K562 (cell line): Measurements from ENCODE around the gene BRPF1. TPM values are rescaled to one million over a fixed set of nuclear protein-coding genes. Genes with fewer than 3 reads are reported as not detected.
A peak's percentile ranks its signal among the peaks of the same experiment; 100 is the strongest.

Source experiments
- ATAC-seq: fragments of 200-7000 bp; cut with Tn5 transposase; 3 replicates; pipeline ENCODE4 v1.9.1; 2020; ENCODE audit warnings: moderate library complexity
- BruUV-seq: library from RNA; stranded (reverse); fragments of 400-500 nt; replicated peaks from 2 replicates; lab custom pipeline; 2021; lab: Mats Ljungman, UMichigan
- CTCF ChIA-PET: fragments of 300-600 bp; formaldehyde crosslinking; extraction: SDS; loops from one replicate; lab custom pipeline; 2021; ENCODE audit warnings: low intra/inter-chr PET ratio; lab: Yijun Ruan, JAX
- POLR2A ChIA-PET: fragments of 300-600, 350-650 bp; sonication (Branson Sonifier 250); formaldehyde crosslinking; extraction: SDS; loops from one replicate; lab custom pipeline; 2021; ENCODE audit warnings: antibody characterized with exemption, inconsistent platforms; lab: Yijun Ruan, JAX
- DNase-seq, 4 experiments: peaks; one replicate each; pipeline versions ENCODE4 v3.0.0 to v3.0.0-alpha.2; 2011 to 2018; ENCODE audit warnings: low spot score in 3 of 4, mixed read lengths in 3 of 4; ENCODE audit errors: extremely low read depth in 1 of 4
- FAIRE-seq: peaks from 2 replicates; lab custom pipeline; 2011; peaks lifted over from hg19 to GRCh38; lab: Jason Lieb, UNC
- H2AFZ ChIP-seq: 2 replicates; pipeline ENCODE4 v1.6.0; 2011; ENCODE audit warnings: low read depth, low read length, control low read depth, inconsistent platforms
- H3K27ac ChIP-seq: fragments of 200-600 bp; 3 replicates; pipeline ENCODE4 v1.8.0; 2011; ENCODE audit warnings: low read depth, mild to moderate bottlenecking, control low read depth, inconsistent platforms, low read length, moderate library complexity, mixed read lengths; ENCODE audit errors: extremely low read depth
- H3K27me3 ChIP-seq, 2 experiments: fragments of 300-600 bp in 1 of 2; 2 replicates in 1 of 2; 3 replicates in 1 of 2; pipeline versions ENCODE4 v1.6.0 to v1.8.0; 2011; ENCODE audit warnings: inconsistent platforms in 2 of 2, low read length in 2 of 2, mild to moderate bottlenecking in 1 of 2, mixed read lengths in 1 of 2, moderate library complexity in 1 of 2; ENCODE audit not compliant: control insufficient read depth in 2 of 2, insufficient read depth in 2 of 2
- H3K36me3 ChIP-seq: fragments of 300-600 bp; 3 replicates; pipeline ENCODE4 v1.8.0; 2011; ENCODE audit warnings: mild to moderate bottlenecking, low read length, inconsistent platforms; ENCODE audit not compliant: control insufficient read depth, insufficient read depth
- H3K4me1 ChIP-seq, 2 experiments: fragments of 200-600 bp in 1 of 2; replicated peaks in 1 of 2; 2 replicates in 1 of 2; 3 replicates in 1 of 2; pipeline versions ENCODE4 v1.5.1 to v1.8.0; 2011; ENCODE audit warnings: inconsistent platforms in 2 of 2, low read length in 2 of 2, mild to moderate bottlenecking in 1 of 2, mixed read lengths in 1 of 2, moderate library complexity in 1 of 2; ENCODE audit not compliant: control insufficient read depth in 2 of 2, insufficient read depth in 2 of 2
- H3K4me2 ChIP-seq: 2 replicates; pipeline ENCODE4 v1.6.1; 2011; ENCODE audit warnings: low read length, control low read depth, inconsistent platforms, mixed read lengths; ENCODE audit not compliant: insufficient read depth
- H3K4me3 ChIP-seq: fragments of 200-600 bp; sonication (generic), shearing (Covaris generic); 2 replicates; pipeline ENCODE4 v1.5.1; 2016; ENCODE audit warnings: control low read depth, inconsistent platforms
- H3K79me2 ChIP-seq: fragments of 200-600 bp; 3 replicates; pipeline ENCODE4 v1.8.0; 2011; ENCODE audit warnings: low read length, inconsistent platforms; ENCODE audit not compliant: control insufficient read depth, insufficient read depth
- H3K9ac ChIP-seq, 2 experiments: 2 replicates each; pipeline versions ENCODE4 v1.6.0 to v1.6.1; 2011; ENCODE audit warnings: low read depth in 2 of 2, low read length in 2 of 2, control low read depth in 1 of 2, inconsistent platforms in 1 of 2, mild to moderate bottlenecking in 1 of 2, mixed read lengths in 1 of 2; ENCODE audit not compliant: insufficient read depth in 1 of 2
- H3K9me1 ChIP-seq: one replicate; pipeline ENCODE4 v1.6.0; 2011; ENCODE audit warnings: inconsistent platforms, mild to moderate bottlenecking, low read length, moderate library complexity; ENCODE audit not compliant: control insufficient read depth, insufficient read depth
- H3K9me3 ChIP-seq: replicated peaks from 2 replicates; pipeline ENCODE4 v1.5.1; 2011; ENCODE audit warnings: low read depth, low read length, inconsistent platforms; ENCODE audit not compliant: control insufficient read depth, insufficient read depth
- H4K20me1 ChIP-seq: replicated peaks from 2 replicates; pipeline ENCODE4 v1.6.1; 2011; ENCODE audit warnings: low read length, inconsistent platforms, mixed read lengths; ENCODE audit not compliant: control insufficient read depth, insufficient read depth
- AFF1 ChIP-seq, 2 experiments: fragments of 450-650 bp; IDR thresholded peaks; 2 replicates each; pipeline ENCODE4 v1.6.1; 2018; ENCODE audit warnings: mild to moderate bottlenecking in 2 of 2, low read depth in 1 of 2; ENCODE audit not compliant: partially characterized antibody in 2 of 2
- CTCF ChIP-seq, 3 experiments: IDR thresholded peaks in 2 of 3; conservative IDR thresholded peaks in 1 of 3; 2 replicates each; pipeline ENCODE4 v1.5.1; 2011 to 2012; ENCODE audit warnings: low read length in 3 of 3, mild to moderate bottlenecking in 3 of 3, control low read depth in 2 of 3, improper control_type of control experiment in 1 of 3, inconsistent platforms in 1 of 3, low read depth in 1 of 3, mixed read lengths in 1 of 3, moderate library complexity in 1 of 3; ENCODE audit not compliant: insufficient read depth in 2 of 3
- DMBX1 ChIP-seq: fragments of 250-450 bp; sonication (Bioruptor Pico); IDR thresholded peaks from 2 replicates; pipeline ENCODE4 v1.8.0; 2022; ENCODE audit warnings: inconsistent platforms, mild to moderate bottlenecking, moderate library complexity, borderline replicate concordance
- FIP1L1 ChIP-seq: fragments of 200-400 bp; formaldehyde crosslinking; IDR thresholded peaks from 2 replicates; pipeline ENCODE4 v1.6.1; 2018; ENCODE audit warnings: mild to moderate bottlenecking, low read depth, low read length; ENCODE audit not compliant: poor library complexity, severe bottlenecking
- HCFC1 ChIP-seq: IDR thresholded peaks from 2 replicates; pipeline ENCODE4 v1.6.1; 2012; ENCODE audit warnings: low read depth, low read length, improper control_type of control experiment
- KLF1 ChIP-seq: fragments of 450-650 bp; IDR thresholded peaks from 2 replicates; pipeline ENCODE4 v1.6.1; 2016; ENCODE audit warnings: missing genetic modification characterization, missing compliant biosample characterization
- LARP7 ChIP-seq: fragments of 450-650 bp; IDR thresholded peaks from 2 replicates; pipeline ENCODE4 v1.6.1; 2016
- MYNN ChIP-seq, 2 experiments: sonication (generic); formaldehyde crosslinking in 1 of 2; IDR thresholded peaks; 2 replicates each; pipeline versions ENCODE4 v1.5.0 to v1.6.1; 2016 to 2020; ENCODE audit warnings: antibody characterized with exemption in 1 of 2, missing genetic modification reagents in 1 of 2
- NFXL1 ChIP-seq: fragments of 450-650 bp; formaldehyde crosslinking; IDR thresholded peaks from 2 replicates; pipeline ENCODE4 v1.4.0; 2021; ENCODE audit warnings: mild to moderate bottlenecking
- POLR3G ChIP-seq: IDR thresholded peaks from 2 replicates; pipeline ENCODE4 v1.6.1; 2011; ENCODE audit not compliant: insufficient read length, insufficient replicate concordance; ENCODE audit errors: extremely low read depth
- SPI1 ChIP-seq: IDR thresholded peaks from 2 replicates; pipeline ENCODE4 v1.6.1; 2011; ENCODE audit warnings: low read depth, low read length, control low read depth, borderline replicate concordance
- ZNF124 ChIP-seq: sonication (generic); formaldehyde crosslinking; IDR thresholded peaks from 2 replicates; pipeline ENCODE4 v1.8.1; 2022; ENCODE audit warnings: missing genetic modification reagents
- ZNF23 ChIP-seq: fragments of 250-450 bp; sonication (Bioruptor Pico); IDR thresholded peaks from 2 replicates; pipeline ENCODE4 v1.4.0; 2020; ENCODE audit warnings: mild to moderate bottlenecking
- WGBS: fragments of 100-300 bp; shearing (Covaris generic); methylation state at CpG from one replicate; pipeline ENCODE4 v1.1.6; 2016; ENCODE audit warnings: low coverage, mixed read lengths; ENCODE audit not compliant: insufficient coverage; ENCODE audit errors: missing lambda C conversion rate; 5-methylcytosine and 5-hydroxymethylcytosine counted together
- in situ Hi-C: fragments of 300-500 bp; cut with MboI; formaldehyde crosslinking; loops from 4 replicates; pipeline ENCODE4 v1.15.0; 2018; ENCODE audit warnings: inconsistent platforms, mixed read lengths
- intact Hi-C: fragments of 100-400 bp; cut with micrococcal nuclease; formaldehyde crosslinking; loops from 2 replicates; pipeline ENCODE4 v1.14.2; 2022
- polyA plus RNA-seq, 8 experiments: library from polyadenylated mRNA; depleted of rRNA in 4 of 8; stranded (reverse) in 5 of 8; unstranded in 3 of 8; fragments of >200 nt; fragmentation: Nextera tagmentation in 2 of 8; fragmentation: Illumina TruSeq in 1 of 8; extraction: Ambion mirVana in 2 of 8; extraction: Trizol in 1 of 8; gene quantifications; 2 replicates each; pipeline versions ENCODE4 v1.2.1 to v1.2.3, GENCODE V29; 2011 to 2014; ENCODE audit warnings: inconsistent platforms in 1 of 8, missing spikeins in 1 of 8
- total RNA-seq, 7 experiments: library from RNA; depleted of rRNA in 6 of 7; stranded (reverse); fragments of >200 nt in 6 of 7; fragmentation: Illumina TruSeq in 2 of 7; extraction: Trizol in 2 of 7; gene quantifications; 2 replicates each; pipeline versions ENCODE4 v1.2.1 to v1.2.3, GENCODE V29; 2011 to 2021; ENCODE audit warnings: low replicate concordance in 1 of 7

BRPF1 gene
- total and polyA plus RNA-seq, 9 of the 15 experiments (the other 6 are each of a cell fraction or from before 2014, with no cell fraction given), result 1.1 to 40.2 (median 23.5) TPM

- TF ChIP-seq MYNN (IDR thresholded peaks at IDR 0.05) (peak; percentile 70), MYNN (CRISPR knock-in tag; IDR thresholded peaks at IDR 0.05) (no peak), DMBX1 (no peak), HCFC1 (no peak), SPI1 (no peak), ZNF124 (CRISPR knock-in tag) (no peak)
Measured at GRCh38 chr3:9690451-9691450, 40.8 kb upstream of the BRPF1 start (continued).

- ChIA-PET CTCF (no interaction called here), POLR2A (interaction anchor here (1.0 to 2.3 kb wide), 5 partner anchors 9 to 45 kb away, joined by 3 to 12 read pairs (median 4); no protein-coding TSS in a partner anchor)
- no peak overlapping the region for H3K27ac ChIP-seq
- WGBS, result 86% methylated on average over 2 of the region's 2 CpGs
- no peak for DNase-seq
- no peaks in the 10 kb centered on the region for H3K9me3 ChIP-seq
- H3K9ac ChIP-seq, result peak overlapping the region in 1 of 2 experiments; percentile 81; a peak in 2 of 4 replicates
- peaks cover 3% of the 10 kb centered on the region for H3K9me1 ChIP-seq
- intact Hi-C loops, result no loop called here
- H3K4me3 ChIP-seq, result no peak overlapping the region
- no peak for FAIRE-seq
- H4K20me1 ChIP-seq, result 0 out of 2 replicates have a peak, but pooled peaks cover 5% of the 10 kb centered on the region
- in situ Hi-C loops, result no loop called here
- no peak overlapping the region for H3K4me2 ChIP-seq
- no peaks in the 10 kb centered on the region for H3K27me3 ChIP-seq
- peaks cover 87% of the 10 kb centered on the region; the same call in 2 of the 3 replicates for H3K36me3 ChIP-seq
- H3K4me1 ChIP-seq, result peaks cover 20 to 26% of the 10 kb centered on the region in 2 experiments; a peak in 4 of 5 replicates
- BruUV-seq, result no TSS peak
- H2AFZ ChIP-seq, result no peak overlapping the region
- H3K79me2 ChIP-seq, result no peaks in the 10 kb centered on the region
- peak; percentile 6; the same call in 1 of the 3 replicates for ATAC-seq
- no peak for TF ChIP-seq AFF1 (IDR thresholded peaks at IDR 0.05; ENCODE audit: low read depth in 1 of 2, partially characterized antibody in 2 of 2)
- TF ChIP-seq ZNF23 (CRISPR knock-in tag), result no peak
- TF ChIP-seq FIP1L1, result no peak
- TF ChIP-seq POLR3G, result no peak
- TF ChIP-seq LARP7, result no peak
- TF ChIP-seq CTCF (IDR thresholded peaks at IDR 0.05 in 2 of 3, conservative IDR thresholded peaks at IDR 0.05 in 1 of 3; ENCODE audit: insufficient read depth in 2 of 3, low read depth in 1 of 3, low read length in 3 of 3), result no peak
- TF ChIP-seq KLF1 (tag), result no peak
- TF ChIP-seq NFXL1 (CRISPR knock-in tag), result no peak
Measured at GRCh38 chr3:9691636-9692035, 39.9 kb upstream of the BRPF1 start.
